HepG2 (cell line): ENCODE data around the gene ACOT6. TPM values are rescaled to one million over a fixed set of nuclear protein-coding genes. Genes with fewer than 3 reads are reported as not detected.
A peak's percentile ranks its signal among the peaks of the same experiment; 100 is the strongest.

Source experiments
- ARNT ChIP-seq: fragments of 450-650 bp; IDR thresholded peaks from 2 replicates; pipeline ENCODE4 v1.6.1; 2017
- BHLHE40 ChIP-seq: IDR thresholded peaks from 2 replicates; pipeline ENCODE4 v1.6.1; 2011; ENCODE audit warnings: low read length, improper control_type of control experiment
- DMAP1 ChIP-seq: IDR thresholded peaks from 2 replicates; pipeline ENCODE4 v1.6.1; 2016
- EP300 ChIP-seq, 3 experiments: sonication (generic) in 1 of 3; formaldehyde crosslinking in 1 of 3; IDR thresholded peaks; 2 replicates each; pipeline versions ENCODE4 v1.5.1 to v1.6.1; 2011 to 2020; ENCODE audit warnings: low read depth in 2 of 3, low read length in 2 of 3, borderline replicate concordance in 1 of 3, improper control_type of control experiment in 1 of 3, mild to moderate bottlenecking in 1 of 3, missing genetic modification reagents in 1 of 3, moderate library complexity in 1 of 3
- FOXK1 ChIP-seq: sonication (generic); formaldehyde crosslinking; IDR thresholded peaks from 2 replicates; pipeline ENCODE4 v1.4.0; 2020; ENCODE audit warnings: low read depth, missing genetic modification reagents, borderline replicate concordance
- HOXA3 ChIP-seq: sonication (generic); formaldehyde crosslinking; IDR thresholded peaks from 2 replicates; pipeline ENCODE4 v1.5.0; 2020; ENCODE audit warnings: missing genetic modification reagents
- KLF15 ChIP-seq: sonication (generic); formaldehyde crosslinking; IDR thresholded peaks from 2 replicates; pipeline ENCODE4 v1.8.1; 2023; ENCODE audit warnings: borderline replicate concordance, mild to moderate bottlenecking, inconsistent platforms, missing genetic modification reagents, mixed read lengths
- MIER2 ChIP-seq: IDR thresholded peaks from 2 replicates; pipeline ENCODE4 v1.6.1; 2016; ENCODE audit warnings: missing biosample characterization, missing genetic modification reagents
- NR2C2 ChIP-seq: sonication (generic); formaldehyde crosslinking; IDR thresholded peaks from 2 replicates; pipeline ENCODE4 v1.4.0; 2020; ENCODE audit warnings: missing genetic modification reagents, mild to moderate bottlenecking, moderate library complexity, borderline replicate concordance
- POGZ ChIP-seq: sonication (generic); formaldehyde crosslinking; IDR thresholded peaks from 2 replicates; pipeline ENCODE4 v1.4.0; 2020; ENCODE audit warnings: mild to moderate bottlenecking, missing genetic modification reagents
- RFXAP ChIP-seq: sonication (generic); formaldehyde crosslinking; IDR thresholded peaks from 2 replicates; pipeline ENCODE4 v1.4.0; 2020; ENCODE audit warnings: missing genetic modification reagents, borderline replicate concordance
- TEAD2 ChIP-seq: sonication (generic); formaldehyde crosslinking; IDR thresholded peaks from 2 replicates; pipeline ENCODE4 v1.9.0; 2021; ENCODE audit warnings: missing genetic modification reagents
- ZFP82 ChIP-seq: sonication (generic); formaldehyde crosslinking; IDR thresholded peaks from 2 replicates; pipeline ENCODE4 v1.5.1; 2020; ENCODE audit warnings: mild to moderate bottlenecking, missing genetic modification reagents, borderline replicate concordance
- ZFP90 ChIP-seq: sonication (generic); formaldehyde crosslinking; IDR thresholded peaks from 2 replicates; pipeline ENCODE4 v1.8.0; 2022; ENCODE audit warnings: missing genetic modification reagents, mild to moderate bottlenecking, inconsistent platforms, borderline replicate concordance
- ZNF251 ChIP-seq: sonication (generic); formaldehyde crosslinking; IDR thresholded peaks from 2 replicates; pipeline ENCODE4 v1.9.0; 2021; ENCODE audit warnings: mild to moderate bottlenecking, missing genetic modification reagents
- ZNF264 ChIP-seq: sonication (generic); formaldehyde crosslinking; IDR thresholded peaks from 2 replicates; pipeline ENCODE4 v1.4.0; 2020; ENCODE audit warnings: missing genetic modification reagents
- ZNF572 ChIP-seq: sonication (generic); formaldehyde crosslinking; IDR thresholded peaks from 2 replicates; pipeline ENCODE4 v1.5.1; 2020; ENCODE audit warnings: mild to moderate bottlenecking, missing genetic modification reagents
- ZNF607 ChIP-seq: sonication (generic); formaldehyde crosslinking; IDR thresholded peaks from 2 replicates; pipeline ENCODE4 v1.5.1; 2020; ENCODE audit warnings: missing genetic modification reagents, mild to moderate bottlenecking, borderline replicate concordance
- ZNF713 ChIP-seq: sonication (generic); formaldehyde crosslinking; IDR thresholded peaks from 2 replicates; pipeline ENCODE4 v1.4.0; 2020; ENCODE audit warnings: mild to moderate bottlenecking, missing genetic modification reagents
- ZNF891 ChIP-seq: sonication (generic); formaldehyde crosslinking; IDR thresholded peaks from 2 replicates; pipeline ENCODE4 v1.5.0; 2020; ENCODE audit warnings: mild to moderate bottlenecking, missing genetic modification reagents
- polyA plus RNA-seq, 8 experiments: library from polyadenylated mRNA; depleted of rRNA in 3 of 8; stranded (reverse) in 7 of 8; unstranded in 1 of 8; fragments of >200 nt; fragmentation: Illumina TruSeq in 4 of 8; extraction: Trizol in 4 of 8; gene quantifications; 2 replicates each; pipeline versions ENCODE4 v1.2.1 to v1.2.3, GENCODE V29; 2011 to 2016; ENCODE audit warnings: low read depth in 4 of 8, missing spikeins in 1 of 8, mixed read lengths in 1 of 8; ENCODE audit not compliant: insufficient read depth in 1 of 8
- total RNA-seq, 5 experiments: library from RNA; depleted of rRNA; stranded (reverse); fragments of >200 nt; fragmentation: Illumina TruSeq; extraction: Trizol; gene quantifications; 2 replicates each; pipeline ENCODE4 v1.2.3, GENCODE V29; 2016; ENCODE audit warnings: low read depth in 1 of 5
- TF ChIP-seq, protein P1 (sequence below): sonication (generic); formaldehyde crosslinking; IDR thresholded peaks from 2 replicates; pipeline ENCODE4 v1.5.0; 2020; ENCODE audit warnings: mild to moderate bottlenecking, missing genetic modification reagents
- TF ChIP-seq, protein P2 (sequence below): sonication (generic); formaldehyde crosslinking; IDR thresholded peaks from 2 replicates; pipeline ENCODE4 v1.4.0; 2020; ENCODE audit warnings: missing genetic modification reagents
- TF ChIP-seq, protein P3 (sequence below): sonication (generic); formaldehyde crosslinking; IDR thresholded peaks from 2 replicates; pipeline ENCODE4 v1.5.1; 2020; ENCODE audit warnings: missing genetic modification reagents, mild to moderate bottlenecking, borderline replicate concordance
- TF ChIP-seq, protein P4 (sequence below): sonication (generic); formaldehyde crosslinking; IDR thresholded peaks from 2 replicates; pipeline ENCODE4 v1.8.1; 2023; ENCODE audit warnings: missing genetic modification reagents, inconsistent platforms, borderline replicate concordance

Gene ACOT6
- total and polyA plus RNA-seq, 2 of the 13 experiments (the other 11 are each of a cell fraction or from before 2014, with no cell fraction given) = 0.15 to 0.27 TPM

DNA sequence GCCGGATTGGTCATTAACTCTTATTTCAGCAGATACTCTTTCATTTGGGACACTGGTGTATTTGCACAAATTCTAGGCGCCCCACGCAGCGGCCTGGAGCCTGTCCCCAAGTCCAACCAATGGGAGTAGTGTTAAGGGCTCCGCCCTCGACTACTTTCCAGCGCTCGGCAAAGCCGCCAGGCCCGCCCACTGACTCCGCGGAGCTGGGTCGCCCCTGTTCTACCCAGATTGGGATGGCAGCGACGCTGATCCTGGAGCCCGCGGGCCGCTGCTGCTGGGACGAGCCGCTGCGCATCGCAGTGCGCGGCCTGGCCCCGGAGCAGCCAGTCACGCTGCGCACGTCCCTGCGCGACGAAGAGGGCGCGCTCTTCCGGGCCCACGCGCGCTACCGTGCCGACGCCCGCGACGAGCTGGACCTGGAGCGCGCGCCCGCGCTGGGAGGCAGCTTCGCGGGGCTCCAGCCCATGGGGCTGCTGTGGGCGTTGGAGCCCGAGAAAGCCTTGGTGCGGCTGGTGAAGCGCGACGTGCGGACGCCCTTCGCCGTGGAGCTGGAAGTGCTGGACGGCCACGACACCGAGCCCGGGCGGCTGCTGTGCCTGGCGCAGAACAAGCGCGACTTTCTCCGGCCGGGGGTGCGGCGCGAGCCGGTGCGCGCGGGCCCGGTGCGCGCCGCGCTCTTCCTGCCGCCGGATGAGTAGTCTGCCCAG is at the start of gene ACOT6 (continued):
- no peak for TF ChIP-seq ZFP82 (CRISPR knock-in tag)
- no peak for TF ChIP-seq MIER2 (CRISPR knock-in tag)
- TF ChIP-seq ZNF891 (CRISPR knock-in tag) = no peak; the same call in 1 of the 2 replicates
- TF ChIP-seq ZNF251 (CRISPR knock-in tag) = no peak
- TF ChIP-seq FOXK1 (CRISPR knock-in tag) = no peak
- TF ChIP-seq, protein P1, sequence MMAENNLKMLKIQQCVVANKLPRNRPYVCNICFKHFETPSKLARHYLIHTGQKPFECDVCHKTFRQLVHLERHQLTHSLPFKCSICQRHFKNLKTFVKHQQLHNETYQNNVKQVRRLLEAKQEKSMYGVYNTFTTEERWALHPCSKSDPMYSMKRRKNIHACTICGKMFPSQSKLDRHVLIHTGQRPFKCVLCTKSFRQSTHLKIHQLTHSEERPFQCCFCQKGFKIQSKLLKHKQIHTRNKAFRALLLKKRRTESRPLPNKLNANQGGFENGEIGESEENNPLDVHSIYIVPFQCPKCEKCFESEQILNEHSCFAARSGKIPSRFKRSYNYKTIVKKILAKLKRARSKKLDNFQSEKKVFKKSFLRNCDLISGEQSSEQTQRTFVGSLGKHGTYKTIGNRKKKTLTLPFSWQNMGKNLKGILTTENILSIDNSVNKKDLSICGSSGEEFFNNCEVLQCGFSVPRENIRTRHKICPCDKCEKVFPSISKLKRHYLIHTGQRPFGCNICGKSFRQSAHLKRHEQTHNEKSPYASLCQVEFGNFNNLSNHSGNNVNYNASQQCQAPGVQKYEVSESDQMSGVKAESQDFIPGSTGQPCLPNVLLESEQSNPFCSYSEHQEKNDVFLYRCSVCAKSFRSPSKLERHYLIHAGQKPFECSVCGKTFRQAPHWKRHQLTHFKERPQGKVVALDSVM (CRISPR knock-in tag) = no peak
- TF ChIP-seq RFXAP = no peak
- 0 out of 2 replicates have a peak, but pooled peaks have one; percentile 31 for TF ChIP-seq NR2C2 (CRISPR knock-in tag)
- TF ChIP-seq KLF15 (CRISPR knock-in tag) = no peak
- peak; percentile 49; the same call in 1 of the 2 replicates for TF ChIP-seq ZFP90 (CRISPR knock-in tag)
- TF ChIP-seq, protein P2, sequence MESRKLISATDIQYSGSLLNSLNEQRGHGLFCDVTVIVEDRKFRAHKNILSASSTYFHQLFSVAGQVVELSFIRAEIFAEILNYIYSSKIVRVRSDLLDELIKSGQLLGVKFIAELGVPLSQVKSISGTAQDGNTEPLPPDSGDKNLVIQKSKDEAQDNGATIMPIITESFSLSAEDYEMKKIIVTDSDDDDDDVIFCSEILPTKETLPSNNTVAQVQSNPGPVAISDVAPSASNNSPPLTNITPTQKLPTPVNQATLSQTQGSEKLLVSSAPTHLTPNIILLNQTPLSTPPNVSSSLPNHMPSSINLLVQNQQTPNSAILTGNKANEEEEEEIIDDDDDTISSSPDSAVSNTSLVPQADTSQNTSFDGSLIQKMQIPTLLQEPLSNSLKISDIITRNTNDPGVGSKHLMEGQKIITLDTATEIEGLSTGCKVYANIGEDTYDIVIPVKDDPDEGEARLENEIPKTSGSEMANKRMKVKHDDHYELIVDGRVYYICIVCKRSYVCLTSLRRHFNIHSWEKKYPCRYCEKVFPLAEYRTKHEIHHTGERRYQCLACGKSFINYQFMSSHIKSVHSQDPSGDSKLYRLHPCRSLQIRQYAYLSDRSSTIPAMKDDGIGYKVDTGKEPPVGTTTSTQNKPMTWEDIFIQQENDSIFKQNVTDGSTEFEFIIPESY = no peak
- TF ChIP-seq ZNF264 (CRISPR knock-in tag) = no peak
- TF ChIP-seq BHLHE40 = no peak
- TF ChIP-seq, protein P3, sequence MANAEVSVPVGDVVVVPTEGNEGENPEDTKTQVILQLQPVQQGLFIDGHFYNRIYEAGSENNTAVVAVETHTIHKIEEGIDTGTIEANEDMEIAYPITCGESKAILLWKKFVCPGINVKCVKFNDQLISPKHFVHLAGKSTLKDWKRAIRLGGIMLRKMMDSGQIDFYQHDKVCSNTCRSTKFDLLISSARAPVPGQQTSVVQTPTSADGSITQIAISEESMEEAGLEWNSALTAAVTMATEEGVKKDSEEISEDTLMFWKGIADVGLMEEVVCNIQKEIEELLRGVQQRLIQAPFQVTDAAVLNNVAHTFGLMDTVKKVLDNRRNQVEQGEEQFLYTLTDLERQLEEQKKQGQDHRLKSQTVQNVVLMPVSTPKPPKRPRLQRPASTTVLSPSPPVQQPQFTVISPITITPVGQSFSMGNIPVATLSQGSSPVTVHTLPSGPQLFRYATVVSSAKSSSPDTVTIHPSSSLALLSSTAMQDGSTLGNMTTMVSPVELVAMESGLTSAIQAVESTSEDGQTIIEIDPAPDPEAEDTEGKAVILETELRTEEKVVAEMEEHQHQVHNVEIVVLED (CRISPR knock-in tag) = no peak
- no peak for TF ChIP-seq EP300 (IDR thresholded peaks at IDR 0.05; ENCODE audit: low read depth in 2 of 2, low read length in 2 of 2)
- TF ChIP-seq EP300 (CRISPR knock-in tag; IDR thresholded peaks at IDR 0.05; ENCODE audit: borderline replicate concordance) = no peak
- TF ChIP-seq, protein P4, sequence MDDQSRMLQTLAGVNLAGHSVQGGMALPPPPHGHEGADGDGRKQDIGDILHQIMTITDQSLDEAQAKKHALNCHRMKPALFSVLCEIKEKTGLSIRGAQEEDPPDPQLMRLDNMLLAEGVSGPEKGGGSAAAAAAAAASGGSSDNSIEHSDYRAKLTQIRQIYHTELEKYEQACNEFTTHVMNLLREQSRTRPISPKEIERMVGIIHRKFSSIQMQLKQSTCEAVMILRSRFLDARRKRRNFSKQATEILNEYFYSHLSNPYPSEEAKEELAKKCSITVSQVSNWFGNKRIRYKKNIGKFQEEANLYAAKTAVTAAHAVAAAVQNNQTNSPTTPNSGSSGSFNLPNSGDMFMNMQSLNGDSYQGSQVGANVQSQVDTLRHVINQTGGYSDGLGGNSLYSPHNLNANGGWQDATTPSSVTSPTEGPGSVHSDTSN = peak; percentile 37; the same call in 1 of the 2 replicates
- no peak for TF ChIP-seq DMAP1 (CRISPR knock-in tag)
- TF ChIP-seq HOXA3 (CRISPR knock-in tag) = no peak
- no peak for TF ChIP-seq TEAD2 (CRISPR knock-in tag)
- no peak for TF ChIP-seq ZNF713 (CRISPR knock-in tag)
- no peak for TF ChIP-seq ZNF572 (CRISPR knock-in tag)
- no peak for TF ChIP-seq ZNF607 (CRISPR knock-in tag)
- no peak for TF ChIP-seq POGZ (CRISPR knock-in tag)
- TF ChIP-seq ARNT = no peak
